ENCODE measurements around the gene GCG.

The GCG gene

DNA sequence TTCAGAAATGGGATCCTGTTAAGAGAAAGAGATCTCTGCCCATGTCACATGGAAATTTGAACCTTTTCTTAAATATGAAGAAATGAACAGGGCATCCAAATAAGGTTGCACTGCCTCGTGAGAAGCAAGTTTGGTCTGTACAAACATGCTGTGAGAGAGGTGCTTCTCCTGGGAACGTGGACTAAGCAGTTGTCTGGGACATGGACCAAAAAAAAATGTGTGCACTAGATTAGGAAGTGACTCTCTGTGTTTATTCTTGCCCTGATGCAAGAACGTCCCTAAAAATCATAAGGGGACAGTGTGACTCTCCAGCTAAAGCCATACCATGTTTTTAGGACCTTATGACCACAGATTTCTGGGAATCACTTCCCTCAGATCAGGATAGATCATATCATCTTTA lies 23.7 kb upstream of the GCG start:
- POLR2A ChIA-PET, result no interaction called here
- no peak for TF ChIP-seq CTCF (IDR thresholded peaks at IDR 0.05; ENCODE audit: control extremely low read depth, extremely low read depth, low read depth, missing control alignments)

GRCh38 chr2:162174746-162175145 lies 22.7 kb upstream of the GCG start:
- CTCF ChIA-PET, result interaction anchor here (1.1 to 2.2 kb wide), 2 partner anchors 8 to 21 kb away, joined by 3 to 9 read pairs; no protein-coding TSS in a partner anchor
- DNase-seq (ENCODE audit: extremely low spot score), result no peak
- POLR2A ChIA-PET, result no interaction called here
- no peak for TF ChIP-seq CTCF (IDR thresholded peaks at IDR 0.05; ENCODE audit: control extremely low read depth, extremely low read depth, low read depth, missing control alignments)

More for the DNA sequence above, 23.7 kb upstream of the GCG start:
- CTCF ChIA-PET, result interaction anchor here (1.0 to 2.2 kb wide), 4 partner anchors 9 to 45 kb away, joined by 3 to 9 read pairs (median 4); no protein-coding TSS in a partner anchor
- DNase-seq (ENCODE audit: extremely low spot score), result no peak

GRCh38 chr2:162172802-162173370 lies 20.8 kb upstream of the GCG start:
- ChIA-PET CTCF (interaction anchor here (2.3 to 2.8 kb wide), 2 partner anchors 13 to 17 kb away, joined by 7 to 13 read pairs; no protein-coding TSS in a partner anchor), POLR2A (no interaction called here)
- DNase-seq (ENCODE audit: extremely low spot score), result no peak
- no peak for TF ChIP-seq CTCF (IDR thresholded peaks at IDR 0.05; ENCODE audit: control extremely low read depth, extremely low read depth, low read depth, missing control alignments)

DNA sequence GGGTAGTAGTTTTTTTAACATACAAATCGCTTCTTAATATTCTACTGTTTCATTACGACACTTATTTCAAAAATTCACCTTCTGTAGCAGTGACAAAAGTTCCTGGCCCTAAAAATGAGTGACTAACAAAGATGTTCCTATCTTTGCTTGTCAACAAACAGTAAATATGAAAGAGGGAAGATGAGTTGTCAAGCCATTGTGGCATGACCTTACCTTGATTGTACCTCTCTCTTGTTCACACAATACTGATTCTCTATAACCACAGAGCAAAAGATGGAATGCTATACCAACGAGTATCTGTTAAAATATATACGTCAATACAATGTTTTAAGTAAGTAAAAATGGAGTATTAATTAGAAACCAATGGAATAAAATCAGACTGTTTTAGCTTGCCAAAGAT lies 14.7 kb upstream of the GCG start:
- POLR2A ChIA-PET, result no interaction called here
- TF ChIP-seq CTCF (IDR thresholded peaks at IDR 0.05; ENCODE audit: control extremely low read depth, extremely low read depth, low read depth, missing control alignments), result no peak
- CTCF ChIA-PET, result interaction anchor here (0.7 to 3.9 kb wide), 11 partner anchors 9 to 574 kb away, joined by 3 to 21 read pairs (median 4); partner anchors contain the start of gene GCG

DNA sequence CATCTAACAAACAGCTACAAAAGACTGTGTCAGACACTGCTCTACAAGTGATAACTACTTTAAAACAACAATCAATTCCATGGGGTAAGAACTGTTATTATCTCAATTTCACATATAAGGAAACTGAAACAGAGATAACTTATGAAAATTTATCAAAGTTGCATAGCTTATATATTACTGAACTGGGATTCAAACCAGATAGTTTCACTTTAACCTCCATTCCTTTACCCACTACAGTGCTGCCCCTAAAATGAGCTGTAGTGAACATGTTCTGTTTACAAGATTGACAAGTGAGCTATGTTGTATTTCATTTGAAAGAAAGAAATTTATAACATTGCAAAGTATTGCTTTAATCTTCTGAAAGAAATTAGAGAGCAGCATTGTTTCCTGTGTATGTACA lies 14.1 kb upstream of the GCG start:
- TF ChIP-seq CTCF (IDR thresholded peaks at IDR 0.05; ENCODE audit: control extremely low read depth, extremely low read depth, low read depth, missing control alignments), result no peak
- CTCF ChIA-PET, result interaction anchor here (0.7 to 3.9 kb wide), 11 partner anchors 9 to 574 kb away, joined by 3 to 21 read pairs (median 4); partner anchors contain the start of gene GCG
- POLR2A ChIA-PET, result no interaction called here
- no peak for DNase-seq (ENCODE audit: extremely low spot score)

More for the DNA sequence above, 14.7 kb upstream of the GCG start:
- DNase-seq (ENCODE audit: extremely low spot score), result no peak

DNA sequence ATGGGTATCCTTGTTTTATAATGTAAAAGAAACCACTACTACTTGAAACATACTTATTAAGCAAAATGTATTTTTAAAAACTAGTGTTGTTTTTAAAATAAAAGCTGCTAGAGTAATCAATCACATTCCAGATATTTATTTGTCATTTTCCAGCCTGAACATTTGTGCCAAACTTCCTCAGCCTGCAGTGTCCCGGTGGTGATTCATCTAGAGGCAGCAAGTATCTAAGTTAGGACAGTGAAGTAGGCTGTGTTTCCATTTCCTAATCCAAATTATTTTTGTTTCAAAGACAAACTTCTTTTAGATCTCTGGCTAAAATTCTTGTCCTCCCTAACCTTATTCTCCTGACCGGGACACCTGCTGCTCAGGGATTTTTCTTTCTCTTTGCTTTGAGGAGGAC lies 12.8 kb upstream of the GCG start:
- no peak for DNase-seq (ENCODE audit: extremely low spot score)
- ChIA-PET POLR2A (no interaction called here), CTCF (interaction anchor here (3.1 to 3.9 kb wide), 2 partner anchors 9 to 12 kb away, joined by 14 to 21 read pairs; partner anchors contain the start of gene GCG)
- no peak for TF ChIP-seq CTCF (IDR thresholded peaks at IDR 0.05; ENCODE audit: control extremely low read depth, extremely low read depth, low read depth, missing control alignments)

Data from GM10248 (cell line).